GM12892 (cell line): ENCODE measurements around the gene SIRT3.

Source experiments
- POLR2A ChIP-seq: IDR thresholded peaks from 2 replicates; pipeline ENCODE4 v1.6.1; 2011; ENCODE audit warnings: low read depth, low read length, control low read depth
- POLR2AphosphoS5 ChIP-seq: IDR thresholded peaks from 2 replicates; pipeline ENCODE4 v1.6.1; 2011; ENCODE audit warnings: low read depth, low read length, control low read depth

DNA sequence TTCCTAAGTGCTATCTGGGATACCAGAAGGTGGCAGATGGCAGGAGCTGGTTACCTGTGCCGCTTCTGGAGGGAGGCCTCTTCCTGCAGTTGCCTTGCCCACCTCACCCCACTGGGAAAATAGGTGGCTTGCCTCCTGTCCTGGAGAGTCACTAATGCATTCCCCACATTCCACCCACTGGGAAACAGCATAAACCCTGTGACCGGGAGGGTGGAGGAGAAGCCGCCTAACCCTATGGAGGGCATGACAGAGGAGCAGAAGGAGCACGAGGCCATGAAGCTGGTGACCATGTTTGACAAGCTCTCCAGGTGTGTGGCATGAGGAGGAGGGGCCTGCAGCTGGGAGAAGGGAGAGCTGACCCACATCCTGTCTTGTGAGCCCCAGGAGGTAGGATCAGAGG, 23.0 kb downstream of the SIRT3 start:
- TF ChIP-seq POLR2A, result no peak
- TF ChIP-seq POLR2AphosphoS5, result no peak
